ENCODE measurements around the gene PPHLN1. TPM values are rescaled to one million over a fixed set of nuclear protein-coding genes. Genes with fewer than 3 reads are reported as not detected.

PPHLN1 gene
- total and polyA plus RNA-seq, 2 of the 8 experiments (the other 6 are each of a cell fraction or from before 2014, with no cell fraction given): 34.3 to 71.6 TPM

GRCh38 chr12:42288544-42288943 is 37.4 kb upstream of the PPHLN1 start:
- no peaks in the 10 kb centered on the region for H4K20me1 ChIP-seq (replicated peaks in 1 of 2; ENCODE audit: control insufficient read depth in 1 of 2, insufficient read depth in 2 of 2, low read length in 2 of 2)
- H4K5ac ChIP-seq (ENCODE audit: insufficient read length, low read depth, low read length): no peak overlapping the region
- no peak overlapping the region for H2BK12ac ChIP-seq (ENCODE audit: low read depth, low read length)
- H3K27ac ChIP-seq (ENCODE audit: low read depth, low read length): no peak overlapping the region
- H3K4me2 ChIP-seq (ENCODE audit: insufficient read depth in 1 of 2, low read depth in 2 of 2, low read length in 2 of 2): no peak overlapping the region
- no peak overlapping the region for H3K18ac ChIP-seq (ENCODE audit: extremely low read depth, low read length)
- H3K9me3 ChIP-seq (ENCODE audit: insufficient read depth in 2 of 2, low read depth in 1 of 2, low read length in 1 of 2): no peaks in the 10 kb centered on the region
- no peaks in the 10 kb centered on the region for H3K27me3 ChIP-seq (replicated peaks in 1 of 4; ENCODE audit: control insufficient read depth in 3 of 4, extremely low read depth in 1 of 4, insufficient read depth in 3 of 4, low read length in 3 of 4)
- no peak overlapping the region for H3K23ac ChIP-seq (ENCODE audit: insufficient read length)
- no peaks in the 10 kb centered on the region for H3K23me2 ChIP-seq (ENCODE audit: low read depth, low read length)
- no peak overlapping the region for H3K4ac ChIP-seq (replicated peaks; ENCODE audit: insufficient read length, low read depth, low read length)
- no peak overlapping the region for H3K56ac ChIP-seq (replicated peaks; ENCODE audit: insufficient read length, low read depth, low read length)
- FAIRE-seq: no peak
- no peaks in the 10 kb centered on the region for H3K79me1 ChIP-seq (ENCODE audit: low read depth, low read length)
- H3K79me2 ChIP-seq (ENCODE audit: control insufficient read depth in 1 of 2, insufficient read depth in 2 of 2, low read length in 2 of 2): no peaks in the 10 kb centered on the region
- 90% methylated on average over 9 of the region's 9 CpGs; no CpG with 5 or more reads in 1 of the 2 experiments for WGBS, 2 experiments (ENCODE audit: extremely low coverage in 1 of 2, insufficient coverage in 1 of 2, insufficient read length in 1 of 2, insufficient replicate concordance in 2 of 2, low coverage in 1 of 2, low lambda C conversion rate in 2 of 2, missing lambda C conversion rate in 1 of 2)
- H4K8ac ChIP-seq (ENCODE audit: extremely low read depth, insufficient read depth, low read length): no peak overlapping the region
- no peaks in the 10 kb centered on the region for H3K36me3 ChIP-seq (ENCODE audit: control insufficient read depth in 2 of 4, insufficient read depth in 4 of 4, low read length in 3 of 4)
- no peaks in the 10 kb centered on the region for H3K4me1 ChIP-seq (replicated peaks in 1 of 4; ENCODE audit: control insufficient read depth in 3 of 4, insufficient read depth in 4 of 4, low read length in 3 of 4)
- no peak overlapping the region for H3K14ac ChIP-seq (ENCODE audit: insufficient read length)
- H2BK5ac ChIP-seq (ENCODE audit: low read depth, low read length): no peak overlapping the region
- H3K9ac ChIP-seq (replicated peaks in 1 of 4; ENCODE audit: extremely low read depth in 1 of 4, low read depth in 3 of 4, low read length in 3 of 4): no peak overlapping the region
- ChIA-PET POLR2A (ENCODE audit: partially characterized antibody) (no interaction called here), CTCF (ENCODE audit: partially characterized antibody) (no interaction called here)
- no peak overlapping the region for H2BK120ac ChIP-seq (replicated peaks; ENCODE audit: low read depth, low read length)
- no peak overlapping the region for H3K4me3 ChIP-seq (ENCODE audit: extremely low read depth in 1 of 4, insufficient read depth in 2 of 4, low read depth in 3 of 4, low read length in 4 of 4)
- H2BK20ac ChIP-seq (ENCODE audit: low read length): no peak overlapping the region
- no peak overlapping the region for H2AK5ac ChIP-seq (ENCODE audit: low read depth, low read length)
- no peak overlapping the region for H4K91ac ChIP-seq (replicated peaks; ENCODE audit: insufficient read length, low read length)
- no peak for DNase-seq (ENCODE audit: low read depth in 1 of 2, low spot score in 2 of 2)
- H2AFZ ChIP-seq (ENCODE audit: low read length): no peak overlapping the region
- H2BK15ac ChIP-seq (ENCODE audit: low read length): no peak overlapping the region
- TF ChIP-seq GABPA (IDR thresholded peaks at IDR 0.05; ENCODE audit: borderline replicate concordance, insufficient read depth, low read length) (no peak), POLR2A (IDR thresholded peaks at IDR 0.05; ENCODE audit: control extremely low read depth in 1 of 2, low read depth in 2 of 2, low read length in 2 of 2) (no peak), CEBPB (IDR thresholded peaks at IDR 0.05; ENCODE audit: low read depth, low read length) (no peak), JUND (IDR thresholded peaks at IDR 0.05; ENCODE audit: low read length) (no peak), EP300 (IDR thresholded peaks at IDR 0.05; ENCODE audit: borderline replicate concordance in 1 of 2, low read depth in 2 of 2, low read length in 2 of 2) (no peak), TBP (IDR thresholded peaks at IDR 0.05; ENCODE audit: low read depth, low read length) (no peak), TEAD4 (IDR thresholded peaks at IDR 0.05; ENCODE audit: low read depth, low read length) (no peak), BCL11A (IDR thresholded peaks at IDR 0.05; ENCODE audit: low read depth in 2 of 2, low read length in 2 of 2) (no peak), KDM5A (IDR thresholded peaks at IDR 0.05; ENCODE audit: low read length) (no peak), SP4 (IDR thresholded peaks at IDR 0.05; ENCODE audit: low read length) (no peak), TAF7 (optimal IDR thresholded peaks at IDR 0.05; ENCODE audit: borderline replicate concordance, low read depth, low read length) (no peak), EZH2 (IDR thresholded peaks at IDR 0.05; ENCODE audit: low read depth, low read length, severe bottlenecking) (no peak), HDAC6 (IDR thresholded peaks at IDR 0.05; ENCODE audit: low read depth, low read length) (no peak), SP2 (IDR thresholded peaks at IDR 0.05; ENCODE audit: low read length) (no peak)
- TF ChIP-seq, protein P1, sequence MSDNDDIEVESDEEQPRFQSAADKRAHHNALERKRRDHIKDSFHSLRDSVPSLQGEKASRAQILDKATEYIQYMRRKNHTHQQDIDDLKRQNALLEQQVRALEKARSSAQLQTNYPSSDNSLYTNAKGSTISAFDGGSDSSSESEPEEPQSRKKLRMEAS (IDR thresholded peaks at IDR 0.05): no peak

All from H1 (cell line).